Measurements from ENCODE around the gene PTPRE.

DNA sequence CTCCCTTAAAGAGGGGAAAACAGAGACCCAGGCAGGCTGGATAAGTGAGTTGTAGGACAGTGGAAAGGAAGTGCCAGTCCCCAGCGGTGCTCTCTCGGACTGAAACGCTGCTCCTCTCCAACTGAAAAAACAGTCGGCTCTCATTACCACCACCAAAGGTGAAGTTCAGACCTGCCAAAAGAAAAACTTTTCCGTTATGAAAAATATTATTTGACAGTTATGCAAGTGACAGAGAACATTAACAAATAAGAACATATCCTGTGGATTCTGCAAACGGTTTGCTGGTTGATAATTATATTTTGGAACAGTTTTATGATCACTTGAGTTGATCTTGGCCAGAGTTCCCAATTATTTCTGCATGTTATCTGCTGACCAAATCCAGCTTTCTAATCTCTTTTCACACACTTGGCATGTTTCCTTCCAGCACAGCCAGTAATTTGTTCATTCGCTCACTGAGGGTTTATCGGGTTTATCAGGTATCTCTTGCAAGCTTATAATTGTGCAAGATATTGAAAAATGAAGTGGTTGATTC lies 82.6 kb downstream of the PTPRE start:
- TF ChIP-seq CTCF (conservative IDR thresholded peaks at IDR 0.05; ENCODE audit: low read length) (no peak), EZH2phosphoT487 (IDR thresholded peaks at IDR 0.05; ENCODE audit: borderline replicate concordance) (no peak)

Data from Loucy (cell line).